Activated CD8-positive, alpha-beta memory T cell treated with anti-CD3 and anti-CD28 coated beads for 4 hours (primary cell): ENCODE results near the gene AFG3L2.
"Not testable (repeated sequence)": the region's sequence is repeated elsewhere in the genome, so short reads cannot be mapped to it uniquely, and the experiment has no call there.

Experiments
- DNase-seq, 2 donors: peaks; one replicate each; pipeline ENCODE4 v3.0.0-alpha.2; 2020; ENCODE audit warnings: low read depth in 2 of 2

AFG3L2 gene

DNA sequence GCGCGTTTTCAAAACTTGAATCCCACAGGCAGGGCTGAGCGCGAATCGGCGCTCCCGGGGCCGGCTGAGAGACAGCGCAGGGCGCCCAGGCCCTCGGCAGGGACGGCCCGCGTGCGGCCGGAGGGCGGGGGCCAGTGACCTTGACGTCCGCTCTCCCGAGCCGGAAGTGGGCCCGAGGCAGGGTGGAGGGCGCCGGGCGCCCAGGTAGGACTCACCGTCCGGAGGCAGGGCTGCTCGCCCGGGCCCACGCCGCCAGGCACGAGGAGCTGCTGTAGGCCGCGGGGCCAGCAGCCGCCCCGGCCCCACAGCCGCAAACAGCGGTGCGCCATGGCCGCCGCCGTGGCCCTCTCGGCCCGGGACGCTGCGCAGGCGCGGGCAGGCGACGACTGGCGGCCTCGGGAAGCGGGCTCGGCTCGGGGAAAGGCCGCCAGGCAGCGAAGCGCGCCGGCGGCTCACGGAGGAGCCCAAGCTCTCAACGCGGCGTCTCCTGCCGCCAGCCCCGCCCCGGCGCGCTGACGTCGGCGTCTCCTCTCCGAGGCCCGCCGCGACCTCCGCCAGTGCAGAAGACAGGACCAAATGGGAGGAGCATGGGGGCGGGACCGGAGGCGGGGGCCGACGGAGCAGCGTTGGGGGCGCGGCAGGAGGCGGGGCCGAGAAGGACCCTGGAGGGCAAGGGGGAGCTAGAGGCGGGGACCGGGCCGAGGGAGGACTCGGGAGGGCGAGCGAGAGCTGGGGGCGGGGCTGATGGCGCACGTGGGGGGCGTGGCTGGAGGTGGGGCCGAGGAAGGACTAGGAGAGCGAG is at the start of gene AFG3L2:
AFG3L2 (minus strand) TSS at position 474 of the 802 bp plus-strand sequence; CDS start at position 329, 145 bp downstream.
- DNase-seq: peak; percentile 100

DNA sequence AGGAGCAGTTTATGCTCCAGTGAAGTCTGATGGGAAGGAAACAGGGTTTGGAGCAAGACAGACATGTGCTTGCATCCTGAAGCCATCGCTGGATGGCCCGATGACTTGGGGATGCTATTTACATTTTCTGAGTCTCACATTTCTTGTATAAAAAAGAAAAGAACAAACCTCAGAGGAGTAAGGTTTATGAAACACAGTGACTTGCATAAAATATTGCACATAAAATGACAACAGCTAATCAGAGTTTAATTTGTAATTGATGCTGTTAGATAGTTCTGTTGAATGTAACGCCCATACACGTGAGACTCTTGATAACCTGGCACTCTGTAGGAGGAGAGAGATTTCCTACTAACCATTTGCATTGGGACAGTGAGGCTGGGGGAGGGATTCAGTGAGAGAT is 47.2 kb upstream of the AFG3L2 start:
- no peak for DNase-seq

DNA sequence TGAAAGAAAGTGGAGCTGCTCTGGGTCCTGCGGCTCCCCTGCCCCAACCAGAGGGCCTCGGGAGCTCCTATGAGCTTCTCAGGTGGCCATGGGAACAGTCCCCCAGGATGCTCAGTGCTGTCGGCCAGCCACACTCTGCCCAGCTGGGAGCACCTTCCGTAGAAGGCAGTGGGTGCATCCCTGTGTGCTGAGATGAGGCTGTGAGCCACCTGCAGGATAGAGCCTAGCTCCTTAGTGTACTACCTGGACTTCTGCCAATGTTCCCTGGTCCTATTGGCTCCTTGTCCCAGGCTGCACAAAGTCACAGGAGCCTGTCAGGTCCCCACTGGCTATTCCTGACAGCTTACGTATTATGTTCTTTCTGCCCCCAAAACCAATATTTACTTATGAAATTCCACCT is 46.8 kb upstream of the AFG3L2 start:
- no peak for DNase-seq

- no peak for DNase-seq
Observed at GRCh38 chr18:12423393-12423792, 46.4 kb upstream of the AFG3L2 start.

DNA sequence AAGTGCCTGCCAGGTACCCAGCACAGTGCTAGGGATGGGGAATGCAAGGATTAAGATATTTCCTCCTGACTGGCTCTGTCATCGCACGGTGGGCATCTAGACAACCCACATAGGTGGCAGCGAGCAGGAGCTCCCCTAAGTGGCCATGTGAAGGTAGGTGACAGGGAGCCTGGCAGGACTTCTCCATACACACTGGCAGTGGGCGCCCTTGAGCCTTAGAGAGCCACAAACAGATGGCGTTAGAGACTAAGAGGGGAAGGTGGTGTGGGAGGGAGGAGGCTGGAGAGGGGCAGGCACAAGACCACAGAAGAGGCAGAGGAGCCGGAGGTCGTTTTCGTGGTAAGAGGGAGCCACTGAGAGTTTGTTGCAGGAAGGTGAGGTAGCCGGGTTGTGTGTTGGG is 45.9 kb upstream of the AFG3L2 start:
- no peak for DNase-seq

DNA sequence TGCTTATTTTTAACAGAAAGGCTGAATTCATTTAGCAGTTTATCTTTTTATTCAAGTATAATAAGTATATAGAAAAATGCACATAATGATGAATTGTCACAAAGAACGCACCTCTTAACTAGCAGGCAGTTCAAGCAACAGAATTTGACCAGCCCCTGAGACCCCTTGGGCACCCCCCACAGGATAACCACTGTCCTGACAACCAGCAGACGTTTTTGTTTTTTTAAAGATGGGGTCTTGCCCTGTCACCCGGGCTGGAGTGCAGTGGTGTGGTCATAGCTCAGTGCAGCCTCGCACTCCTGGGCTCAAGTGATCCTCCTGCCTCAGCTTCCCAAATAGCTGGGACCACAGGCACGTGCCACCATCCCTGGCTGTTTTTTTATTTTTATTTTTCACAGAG is 44.7 kb upstream of the AFG3L2 start:
- DNase-seq: no peak

DNA sequence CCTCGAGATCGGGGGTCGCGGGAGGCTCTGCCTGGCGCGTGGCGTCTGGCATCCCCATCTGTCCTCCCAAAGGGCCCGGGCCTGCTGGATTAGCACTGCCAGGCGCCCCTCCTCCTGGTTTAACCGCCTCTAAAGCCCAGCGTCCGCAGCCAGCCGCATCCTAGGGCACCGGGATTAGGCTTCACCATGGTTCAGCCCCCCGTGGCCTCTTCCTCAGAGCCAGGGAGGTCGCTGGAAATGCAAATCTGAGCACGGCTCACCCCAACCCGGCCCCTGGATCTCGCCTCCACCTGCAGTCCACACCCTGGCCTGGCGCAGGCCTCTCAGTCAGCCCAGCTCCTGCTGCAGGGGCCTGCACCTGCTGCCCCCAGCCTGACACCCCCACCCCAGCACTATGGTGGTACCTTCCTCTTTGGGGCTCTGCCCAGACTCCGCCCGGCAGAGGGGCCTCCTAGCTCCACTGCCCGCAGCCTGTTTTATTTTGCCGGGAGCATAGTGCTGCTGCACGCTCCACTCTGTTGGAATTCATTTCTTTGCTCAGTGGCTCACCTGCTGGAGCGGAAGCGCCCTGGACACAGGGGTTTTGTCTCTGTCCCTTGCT is 43.9 kb upstream of the AFG3L2 start:
- no peak for DNase-seq

GRCh38 chr18:12417687-12418086 is 40.7 kb upstream of the AFG3L2 start:
- DNase-seq: no peak

DNA sequence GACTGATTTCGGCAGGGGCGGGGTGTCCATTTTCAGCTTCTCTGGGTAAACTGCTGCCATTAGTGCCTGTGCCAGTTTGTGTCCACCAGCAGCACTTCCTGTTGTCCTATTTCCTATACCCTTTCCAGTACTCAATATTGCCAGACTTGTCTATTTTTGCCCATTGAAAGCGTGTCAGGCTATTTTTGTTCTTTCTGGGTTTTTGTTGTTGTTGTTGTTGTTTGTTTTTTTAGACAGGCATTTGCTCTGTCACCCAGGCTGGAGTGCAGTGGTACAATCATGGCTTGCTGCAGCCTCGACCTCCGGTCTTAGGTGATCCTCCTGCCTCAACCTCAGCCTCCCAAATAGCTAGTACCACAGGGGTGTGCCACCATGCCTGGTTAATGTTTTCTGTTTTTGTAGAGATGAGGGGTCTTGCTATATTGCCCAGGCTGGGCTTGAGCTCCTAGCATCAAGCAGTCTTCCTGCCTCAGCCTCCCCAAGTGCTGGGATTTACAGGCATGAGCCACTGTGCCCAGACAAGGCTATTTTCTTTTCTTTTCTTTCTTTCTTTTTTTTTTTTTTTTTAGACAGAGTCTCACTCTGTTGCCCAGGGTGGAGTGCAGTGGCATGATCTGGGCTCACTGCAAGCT is 39.2 kb upstream of the AFG3L2 start:
- no peak for DNase-seq

GRCh38 chr18:12411456-12411855 is 34.4 kb upstream of the AFG3L2 start:
- DNase-seq: no peak

DNA sequence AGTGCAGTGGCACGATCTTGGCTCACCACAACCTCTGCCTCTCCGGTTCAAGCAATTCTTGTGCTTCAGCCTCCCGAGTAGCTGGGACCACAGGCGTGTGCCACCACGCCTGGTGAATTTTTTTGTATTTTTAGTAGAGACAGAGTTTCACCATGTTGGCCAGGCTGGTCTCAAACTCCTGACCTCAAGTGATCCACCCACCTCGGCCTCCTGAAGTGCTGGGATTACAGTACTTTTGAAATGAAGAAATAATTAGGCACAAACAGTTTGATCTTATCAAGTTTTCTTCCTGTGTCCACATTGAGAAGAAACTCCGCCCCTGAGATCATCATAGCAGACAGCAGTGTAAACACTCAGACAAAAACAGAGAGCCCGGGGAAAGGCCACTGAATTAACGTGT is 33.7 kb upstream of the AFG3L2 start:
- DNase-seq: not testable (repeated sequence)

GRCh38 chr18:12410081-12410481 is 33.1 kb upstream of the AFG3L2 start:
- no peak for DNase-seq

DNA sequence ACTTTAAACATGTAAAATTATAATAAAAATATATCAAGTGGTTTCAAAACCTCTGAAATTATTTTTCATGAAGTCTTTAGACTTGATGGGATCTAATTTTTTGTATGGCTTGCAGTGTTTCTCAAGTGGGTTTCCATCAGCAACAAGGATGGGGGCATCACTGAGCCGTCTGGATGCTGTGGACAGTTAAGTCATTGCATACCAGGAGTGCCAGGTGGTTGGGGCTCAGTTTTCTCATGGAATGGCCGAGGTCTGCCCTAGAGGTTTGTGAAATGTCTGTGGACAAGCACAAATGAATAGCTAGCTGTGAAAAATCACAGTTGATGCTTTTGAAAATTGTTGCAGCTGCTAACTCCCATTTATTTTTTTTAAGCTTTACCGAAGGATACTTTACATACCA is 32.4 kb upstream of the AFG3L2 start:
- DNase-seq: no peak

DNA sequence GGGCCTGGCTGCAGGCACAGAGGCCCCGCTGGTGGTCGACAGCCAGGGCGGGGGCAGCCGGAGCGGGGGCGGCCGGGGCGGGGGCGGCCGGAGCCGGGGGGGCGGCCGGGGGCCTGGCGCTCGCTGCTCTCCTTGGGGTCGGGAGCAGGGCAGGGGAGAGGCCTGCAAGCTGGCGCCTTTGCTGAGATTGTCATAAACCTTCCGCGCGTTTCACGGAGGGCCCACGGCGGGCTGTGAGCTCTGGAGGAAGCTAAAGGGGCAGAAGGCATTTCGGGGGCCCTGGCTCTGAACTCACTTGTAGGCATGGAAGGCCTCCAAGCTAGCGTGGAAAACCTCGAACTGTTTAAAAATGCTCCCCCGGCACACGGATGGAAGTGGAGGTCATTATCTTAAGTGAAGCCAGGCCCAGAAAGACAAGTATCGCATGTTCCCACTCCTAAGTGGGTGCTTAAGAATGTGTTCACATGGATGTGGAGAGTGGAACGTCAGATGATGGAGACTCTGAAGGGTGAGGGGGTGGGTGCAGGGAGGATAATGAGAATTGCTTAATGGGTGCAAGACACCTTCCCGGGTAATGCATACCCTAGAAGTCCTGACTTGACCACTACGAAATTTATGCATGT is 31.3 kb upstream of the AFG3L2 start:
- no peak for DNase-seq

GRCh38 chr18:12406371-12407111 is 29.5 kb upstream of the AFG3L2 start:
- DNase-seq: no peak

- DNase-seq: no peak
Observed at GRCh38 chr18:12405066-12405465, 28.0 kb upstream of the AFG3L2 start.

DNA sequence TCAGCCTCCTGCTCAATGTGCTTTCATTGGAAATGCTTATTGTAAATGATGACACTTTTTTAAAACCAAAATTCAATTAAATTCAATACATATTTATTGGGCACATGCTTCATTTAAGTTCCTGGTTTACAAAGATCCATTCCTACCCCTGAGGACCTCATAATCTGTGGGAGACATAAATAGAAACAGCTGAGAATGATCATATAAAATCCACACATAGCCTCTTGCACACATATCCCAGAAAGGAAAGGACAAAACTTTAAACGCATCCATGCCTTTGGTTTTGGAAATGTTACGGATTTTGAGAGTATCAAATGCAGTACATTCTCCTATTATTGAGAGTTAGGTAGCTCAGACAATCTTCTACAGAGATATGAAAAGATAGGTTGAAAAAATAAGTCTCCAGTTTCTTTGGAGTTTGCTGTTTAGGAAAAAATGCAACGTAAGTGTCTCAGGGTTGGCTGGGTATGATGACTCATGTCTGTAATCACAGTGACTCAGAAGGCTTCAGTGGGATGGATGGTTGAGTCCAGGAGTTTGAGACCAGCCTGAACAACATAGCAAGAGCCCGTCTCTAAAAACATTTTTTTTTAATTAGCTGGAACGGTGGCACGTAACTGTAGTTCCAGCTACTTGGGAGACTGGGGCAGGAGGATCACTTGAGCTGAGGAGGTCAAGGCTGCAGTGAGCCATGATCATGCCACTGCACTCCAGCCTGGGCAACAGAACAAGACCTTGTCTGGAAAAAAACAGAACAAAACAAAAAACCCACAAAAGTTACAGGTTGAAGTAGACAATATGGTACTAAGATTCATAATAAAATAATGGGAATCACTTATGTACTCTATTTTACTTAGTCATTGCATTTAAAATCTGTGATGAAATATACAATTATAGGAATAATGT is 26.8 kb upstream of the AFG3L2 start:
- DNase-seq: no peak

DNA sequence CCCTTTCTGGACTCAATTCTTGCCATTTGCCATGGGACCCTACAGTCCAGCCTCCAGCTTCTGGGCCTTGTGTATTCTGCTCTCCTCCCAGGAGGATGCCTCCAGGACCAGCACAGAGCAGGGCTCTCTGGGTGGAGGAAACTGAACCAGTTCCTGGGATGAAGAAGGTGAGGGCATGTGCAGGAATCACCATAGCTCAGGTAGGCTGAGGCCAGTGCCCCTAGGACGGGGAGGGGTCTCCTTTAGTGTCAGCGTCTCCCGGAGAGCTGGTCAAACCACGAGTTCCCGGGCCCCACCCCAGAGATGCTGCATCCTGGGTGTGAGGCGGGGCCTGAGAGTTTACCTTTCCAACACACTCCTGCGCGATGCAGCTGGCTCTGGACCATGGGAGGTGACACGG is 24.9 kb upstream of the AFG3L2 start:
- DNase-seq: no peak

GRCh38 chr18:12399231-12399630 is 22.2 kb upstream of the AFG3L2 start:
- no peak for DNase-seq

DNA sequence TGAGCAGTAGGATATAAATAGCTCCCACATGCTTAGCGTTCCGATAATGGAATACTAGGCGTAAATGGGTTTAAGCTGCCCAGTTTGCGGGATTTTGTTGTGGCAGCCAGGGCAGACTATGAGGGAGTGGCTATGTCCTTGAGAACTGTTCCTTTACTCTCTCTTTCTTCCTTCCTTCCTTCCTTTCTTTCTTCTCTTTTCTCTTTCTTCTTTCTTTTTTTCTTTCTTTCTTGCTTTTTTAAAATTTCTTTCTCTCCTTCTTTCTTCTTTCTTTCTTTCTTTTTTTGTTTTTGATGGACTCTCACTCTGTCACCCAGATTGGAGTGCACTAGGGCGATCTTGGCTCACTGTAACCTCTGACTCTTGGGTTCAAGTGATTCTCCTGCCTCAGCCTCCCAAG is 21.6 kb upstream of the AFG3L2 start:
- DNase-seq: no peak

- no peak for DNase-seq
Observed at GRCh38 chr18:12397793-12398192, 20.8 kb upstream of the AFG3L2 start.
